GM12864 (cell line): Measurements from ENCODE around the gene ZNF223.

Source experiments
- DNase-seq: peaks from one replicate; pipeline ENCODE4 v3.0.0-alpha.2; 2011; ENCODE audit warnings: low read depth
- H3K4me3 ChIP-seq: 2 replicates; pipeline ENCODE4 v1.5.1; 2011; ENCODE audit warnings: mild to moderate bottlenecking, low read depth, low read length, control low read depth
- TF ChIP-seq, protein P1 (sequence below): IDR thresholded peaks from 2 replicates; pipeline ENCODE4 v1.5.1; 2011; ENCODE audit warnings: low read depth, mild to moderate bottlenecking, moderate library complexity, low read length, control low read depth, inconsistent platforms; ENCODE audit errors: missing control alignments

Gene ZNF223

DNA sequence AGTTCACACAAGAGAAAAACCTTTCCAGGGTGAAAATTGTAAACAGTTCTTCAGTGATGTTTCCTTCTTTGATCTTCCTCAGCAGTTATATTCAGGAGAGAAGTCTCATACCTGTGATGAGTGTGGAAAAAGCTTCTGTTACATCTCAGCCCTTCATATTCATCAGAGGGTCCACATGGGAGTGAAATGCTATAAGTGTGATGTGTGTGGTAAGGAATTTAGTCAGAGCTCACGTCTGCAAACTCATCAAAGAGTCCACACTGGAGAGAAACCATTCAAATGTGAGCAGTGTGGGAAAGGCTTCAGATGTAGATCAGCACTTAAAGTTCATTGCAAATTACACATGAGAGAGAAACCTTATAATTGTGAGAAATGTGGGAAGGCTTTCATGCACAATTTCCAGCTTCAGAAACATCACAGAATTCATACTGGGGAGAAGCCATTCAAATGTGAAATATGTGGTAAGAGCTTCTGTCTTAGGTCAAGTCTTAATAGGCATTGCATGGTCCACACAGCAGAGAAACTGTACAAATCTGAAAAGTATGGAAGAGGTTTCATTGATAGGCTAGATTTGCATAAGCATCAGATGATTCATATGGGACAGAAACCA lies 19.7 kb upstream of the ZNF223 start:
- no peak for DNase-seq
- TF ChIP-seq, protein P1, sequence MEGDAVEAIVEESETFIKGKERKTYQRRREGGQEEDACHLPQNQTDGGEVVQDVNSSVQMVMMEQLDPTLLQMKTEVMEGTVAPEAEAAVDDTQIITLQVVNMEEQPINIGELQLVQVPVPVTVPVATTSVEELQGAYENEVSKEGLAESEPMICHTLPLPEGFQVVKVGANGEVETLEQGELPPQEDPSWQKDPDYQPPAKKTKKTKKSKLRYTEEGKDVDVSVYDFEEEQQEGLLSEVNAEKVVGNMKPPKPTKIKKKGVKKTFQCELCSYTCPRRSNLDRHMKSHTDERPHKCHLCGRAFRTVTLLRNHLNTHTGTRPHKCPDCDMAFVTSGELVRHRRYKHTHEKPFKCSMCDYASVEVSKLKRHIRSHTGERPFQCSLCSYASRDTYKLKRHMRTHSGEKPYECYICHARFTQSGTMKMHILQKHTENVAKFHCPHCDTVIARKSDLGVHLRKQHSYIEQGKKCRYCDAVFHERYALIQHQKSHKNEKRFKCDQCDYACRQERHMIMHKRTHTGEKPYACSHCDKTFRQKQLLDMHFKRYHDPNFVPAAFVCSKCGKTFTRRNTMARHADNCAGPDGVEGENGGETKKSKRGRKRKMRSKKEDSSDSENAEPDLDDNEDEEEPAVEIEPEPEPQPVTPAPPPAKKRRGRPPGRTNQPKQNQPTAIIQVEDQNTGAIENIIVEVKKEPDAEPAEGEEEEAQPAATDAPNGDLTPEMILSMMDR: no peak
- no peak overlapping the region for H3K4me3 ChIP-seq

DNA sequence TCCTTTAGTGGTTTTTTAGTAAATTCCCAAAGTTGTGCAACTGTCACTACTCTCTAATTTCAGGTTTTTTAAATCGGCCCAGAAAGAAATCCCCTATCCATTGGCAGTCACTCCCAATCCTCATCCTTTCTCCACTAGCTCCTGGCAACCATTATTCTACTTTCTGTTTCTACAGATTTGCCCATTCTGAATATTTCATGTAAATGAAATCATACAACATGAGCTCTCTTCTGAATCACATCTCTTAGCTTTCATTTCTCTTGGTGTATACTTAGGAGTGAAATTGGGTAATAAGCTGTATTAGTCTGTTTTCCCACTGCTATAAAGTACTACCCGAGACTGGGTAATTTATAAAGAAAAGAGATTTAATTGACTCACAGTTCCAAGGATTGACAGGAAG lies 9.7 kb upstream of the ZNF223 start:
- no peak overlapping the region for H3K4me3 ChIP-seq
- no peak for DNase-seq
- TF ChIP-seq, protein P1: no peak

DNA sequence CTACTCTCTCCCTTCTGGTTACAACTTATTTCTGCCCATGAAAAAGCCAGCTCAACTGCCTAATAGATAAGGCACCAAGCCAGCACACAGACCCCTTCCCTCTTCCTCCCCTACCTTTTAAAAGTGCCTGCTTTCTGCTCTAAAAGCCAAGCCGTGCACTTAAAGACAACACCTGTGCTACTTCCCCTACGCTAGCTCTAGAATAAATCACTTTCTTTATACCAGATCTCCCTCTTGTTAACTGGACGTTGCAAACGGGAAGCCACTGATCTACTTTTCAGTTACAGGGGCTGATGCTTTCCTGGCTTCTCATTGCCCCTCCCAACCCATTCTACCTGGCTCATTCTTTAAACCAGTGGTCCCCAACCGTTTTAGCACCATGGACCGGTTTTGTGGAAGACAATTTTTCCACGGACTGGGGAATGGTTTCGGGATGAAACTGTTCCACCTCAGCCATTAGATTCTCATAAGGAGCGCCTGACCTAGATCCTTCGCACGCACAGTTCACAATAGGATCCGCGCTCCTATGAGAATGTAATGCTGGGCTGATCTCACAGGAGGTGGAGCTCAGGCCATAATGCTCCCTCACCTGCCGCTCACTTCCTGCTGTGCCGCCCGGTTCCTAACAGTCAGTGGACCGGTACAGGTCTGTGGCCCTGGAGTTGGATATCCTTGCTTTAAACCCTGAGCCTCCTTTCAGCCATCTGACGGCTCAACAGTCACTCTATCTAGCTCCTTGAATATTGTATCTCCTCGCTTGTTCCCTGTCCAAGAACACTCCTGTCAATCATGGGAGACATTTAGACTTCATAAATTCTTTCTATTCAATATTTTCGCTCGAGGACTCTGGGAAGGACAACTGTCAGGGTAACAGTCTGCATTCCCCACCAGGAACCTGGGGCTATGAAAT lies 841 bp upstream of the ZNF223 start:
- H3K4me3 ChIP-seq: peak overlapping the region; percentile 42
- TF ChIP-seq, protein P1: no peak
- no peak for DNase-seq

DNA sequence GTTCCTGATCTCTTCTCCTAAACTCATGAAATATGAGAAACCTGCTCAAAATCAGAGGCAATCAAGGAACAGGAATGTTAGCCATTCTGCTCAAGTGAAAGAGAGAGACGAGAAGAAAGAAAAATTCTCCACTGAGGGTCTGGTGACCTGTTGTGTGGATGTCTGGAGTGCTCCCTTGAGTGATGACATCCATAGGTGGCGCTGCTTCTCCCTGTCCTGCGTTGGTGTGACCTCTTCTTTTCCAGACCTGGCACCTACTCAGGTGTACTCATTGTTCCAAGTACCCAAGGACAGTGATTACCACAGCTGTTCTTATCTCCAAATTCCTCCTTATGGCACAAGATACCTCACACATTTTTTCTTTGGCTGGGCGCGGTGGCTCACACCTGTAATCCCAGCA lies 4.0 kb downstream of the ZNF223 start:
- TF ChIP-seq, protein P1: no peak
- no peak overlapping the region for H3K4me3 ChIP-seq
- DNase-seq: no peak

DNA sequence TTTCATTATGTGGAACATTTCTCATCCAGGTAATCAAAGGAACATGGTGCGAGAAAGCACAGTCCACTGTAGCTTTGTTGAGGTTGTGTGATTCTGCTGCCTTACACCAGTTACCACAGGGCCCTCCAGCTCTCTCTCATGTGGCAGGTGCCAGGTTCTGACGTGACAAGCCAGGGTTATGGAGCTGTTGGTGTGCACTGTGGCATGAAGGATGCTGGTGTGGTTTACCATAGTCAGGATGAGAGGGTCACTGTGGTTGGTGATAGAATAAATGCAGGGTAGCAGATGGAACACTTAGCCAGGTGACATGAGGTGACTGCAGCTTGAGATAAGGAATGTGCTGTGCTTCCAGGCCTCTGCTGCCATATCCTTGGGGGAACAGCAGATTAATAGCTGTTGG lies 7.4 kb downstream of the ZNF223 start:
- DNase-seq: no peak
- TF ChIP-seq, protein P1: no peak
- H3K4me3 ChIP-seq: no peak overlapping the region

DNA sequence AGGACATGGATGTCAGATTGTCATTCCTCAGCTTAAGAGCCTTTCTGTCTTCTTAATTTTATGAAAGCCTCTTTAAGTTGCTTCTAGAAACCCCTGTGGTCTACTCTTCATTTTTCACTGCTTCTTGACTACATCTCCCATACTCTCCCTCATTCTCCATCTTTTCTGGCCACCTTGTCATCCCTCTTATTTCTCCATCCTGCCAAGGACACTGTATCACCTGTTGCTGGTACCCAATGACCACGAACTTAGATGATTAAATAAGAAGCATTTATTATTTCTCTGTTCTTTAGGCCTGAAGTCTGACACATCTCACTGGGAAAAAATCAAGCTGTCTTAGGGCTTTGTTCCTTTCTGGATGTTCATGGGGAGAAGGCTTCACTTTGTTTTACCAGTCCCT lies 9.2 kb downstream of the ZNF223 start:
- H3K4me3 ChIP-seq: no peak overlapping the region
- DNase-seq: no peak
- TF ChIP-seq, protein P1: no peak

DNA sequence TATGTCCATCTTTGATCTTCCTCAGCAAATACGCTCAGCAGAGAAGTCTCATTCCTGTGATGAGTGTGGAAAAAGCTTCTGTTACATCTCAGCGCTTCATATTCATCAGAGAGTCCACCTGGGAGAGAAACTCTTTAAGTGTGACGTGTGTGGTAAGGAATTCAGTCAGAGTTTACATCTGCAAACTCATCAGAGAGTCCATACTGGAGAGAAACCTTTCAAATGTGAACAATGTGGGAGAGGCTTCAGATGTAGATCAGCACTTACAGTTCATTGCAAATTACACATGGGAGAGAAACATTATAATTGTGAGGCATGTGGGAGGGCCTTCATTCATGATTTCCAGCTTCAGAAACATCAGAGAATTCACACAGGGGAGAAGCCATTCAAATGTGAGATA lies 14.5 kb downstream of the ZNF223 start:
- no peak overlapping the region for H3K4me3 ChIP-seq
- DNase-seq: no peak
- TF ChIP-seq, protein P1: no peak
